ENCODE measurements around the gene CCDC38.

Gene CCDC38

GRCh38 chr12:95837240-95838038, 105.0 kb downstream of the CCDC38 start:
- no peak for DNase-seq (ENCODE audit: low read depth in 3 of 3)

DNA sequence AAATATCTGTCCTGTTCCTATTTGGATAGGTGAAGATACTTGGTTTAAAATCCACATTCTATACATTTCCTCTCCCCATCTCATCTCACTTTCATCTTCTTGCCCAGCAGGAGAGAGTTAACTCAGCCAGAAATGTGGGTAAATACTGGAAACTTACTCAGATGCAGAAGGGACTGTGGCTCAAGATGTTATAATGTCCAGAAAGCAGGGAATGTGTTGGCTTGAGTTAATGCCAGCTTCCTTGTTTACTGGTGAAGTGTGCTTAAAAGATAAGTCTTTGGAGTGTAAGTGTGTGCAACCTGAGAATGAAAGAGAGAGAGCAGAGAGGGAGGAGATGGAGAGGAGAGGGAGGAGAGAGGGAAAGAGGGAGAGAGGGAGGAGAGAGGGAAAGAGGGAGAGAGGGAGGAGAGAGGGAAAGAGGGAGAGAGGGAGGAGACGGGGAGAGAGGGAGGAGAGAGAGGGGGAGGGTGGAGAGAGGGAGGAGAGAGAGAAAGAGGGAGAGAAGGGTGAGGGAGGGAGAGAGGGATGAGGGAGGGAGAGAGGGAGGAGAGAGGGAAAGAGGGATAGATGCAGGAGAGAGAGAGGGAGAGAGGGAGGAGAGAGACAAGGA, 105.7 kb downstream of the CCDC38 start:
- no peak for DNase-seq (ENCODE audit: low read depth in 3 of 3)

GRCh38 chr12:95836185-95836609, 106.2 kb downstream of the CCDC38 start:
- no peak for DNase-seq (ENCODE audit: low read depth in 3 of 3)

DNA sequence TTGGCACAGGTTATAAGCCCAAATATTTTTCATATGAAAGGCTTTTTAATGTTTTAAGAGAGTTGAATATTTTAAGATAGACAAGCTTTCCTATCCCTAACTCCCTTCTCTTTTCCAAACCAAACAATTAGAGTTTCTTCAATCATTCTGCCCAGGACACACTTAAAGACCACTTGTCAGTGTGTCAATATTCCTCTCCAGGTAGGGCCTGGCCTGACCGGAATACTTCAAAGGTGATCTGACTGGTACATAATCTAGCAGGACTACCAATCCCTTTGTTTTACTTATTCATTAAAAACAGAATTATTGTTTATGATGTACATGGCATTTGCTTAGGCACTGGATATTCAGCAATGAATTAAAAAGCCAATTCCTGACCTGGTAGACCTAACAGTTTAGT, 107.8 kb downstream of the CCDC38 start:
- DNase-seq (ENCODE audit: low read depth in 3 of 3) = no peak

GRCh38 chr12:95830335-95831089, 111.9 kb downstream of the CCDC38 start:
- DNase-seq (ENCODE audit: low read depth in 3 of 3) = no peak

DNA sequence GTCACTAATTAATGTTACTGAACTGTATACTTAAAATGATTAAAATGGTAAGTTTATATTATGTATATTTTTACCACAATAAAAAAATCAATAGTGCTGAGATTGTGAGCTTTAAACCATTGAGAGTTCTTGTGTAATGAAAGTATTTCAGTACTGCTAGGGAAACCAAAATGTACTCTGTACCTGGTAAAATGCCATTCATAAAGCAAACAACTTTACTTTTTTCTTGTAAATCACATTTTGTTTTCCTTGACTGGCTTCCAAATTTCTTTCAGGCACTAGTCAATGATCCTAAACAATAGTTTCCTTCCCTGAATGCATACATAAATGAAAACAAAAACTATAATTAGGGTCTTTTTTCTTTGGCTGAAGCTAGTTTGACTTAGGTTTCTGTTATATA, 113.0 kb downstream of the CCDC38 start:
- no peak for DNase-seq (ENCODE audit: low read depth in 3 of 3)

- no peak for DNase-seq (ENCODE audit: low read depth in 3 of 3)
Observed at GRCh38 chr12:95820096-95820703, 122.2 kb downstream of the CCDC38 start.

Measured in stimulated activated CD4-positive, alpha-beta T cell treated with anti-CD3 and anti-CD28 coated beads, TNF-alpha, amount 100 ng/mL, for 24 hours (primary cell).